ENCODE data around the gene SLC12A7.

DNA sequence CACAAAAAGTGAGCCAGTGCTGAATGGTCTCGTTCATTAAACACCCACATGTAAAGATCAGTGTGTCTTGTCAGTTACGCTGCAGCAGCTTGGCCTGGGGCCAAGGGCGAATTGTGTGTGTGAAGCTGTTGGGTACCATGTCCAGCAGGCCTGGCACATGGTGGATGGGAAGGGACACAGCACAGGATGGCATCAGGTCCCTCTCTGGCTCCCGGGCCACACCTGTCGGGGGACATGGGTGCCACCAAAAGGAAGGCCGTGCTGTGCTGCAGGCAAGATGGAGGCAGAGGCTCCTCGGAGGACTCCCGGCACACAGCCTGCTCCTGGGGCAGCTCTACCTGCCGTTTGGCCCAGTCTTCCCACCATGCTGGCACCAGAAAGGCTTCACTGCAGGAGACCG, 71.3 kb downstream of the SLC12A7 start:
- TF ChIP-seq, protein P1, sequence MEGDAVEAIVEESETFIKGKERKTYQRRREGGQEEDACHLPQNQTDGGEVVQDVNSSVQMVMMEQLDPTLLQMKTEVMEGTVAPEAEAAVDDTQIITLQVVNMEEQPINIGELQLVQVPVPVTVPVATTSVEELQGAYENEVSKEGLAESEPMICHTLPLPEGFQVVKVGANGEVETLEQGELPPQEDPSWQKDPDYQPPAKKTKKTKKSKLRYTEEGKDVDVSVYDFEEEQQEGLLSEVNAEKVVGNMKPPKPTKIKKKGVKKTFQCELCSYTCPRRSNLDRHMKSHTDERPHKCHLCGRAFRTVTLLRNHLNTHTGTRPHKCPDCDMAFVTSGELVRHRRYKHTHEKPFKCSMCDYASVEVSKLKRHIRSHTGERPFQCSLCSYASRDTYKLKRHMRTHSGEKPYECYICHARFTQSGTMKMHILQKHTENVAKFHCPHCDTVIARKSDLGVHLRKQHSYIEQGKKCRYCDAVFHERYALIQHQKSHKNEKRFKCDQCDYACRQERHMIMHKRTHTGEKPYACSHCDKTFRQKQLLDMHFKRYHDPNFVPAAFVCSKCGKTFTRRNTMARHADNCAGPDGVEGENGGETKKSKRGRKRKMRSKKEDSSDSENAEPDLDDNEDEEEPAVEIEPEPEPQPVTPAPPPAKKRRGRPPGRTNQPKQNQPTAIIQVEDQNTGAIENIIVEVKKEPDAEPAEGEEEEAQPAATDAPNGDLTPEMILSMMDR (IDR thresholded peaks at IDR 0.05), result no peak
- TF ChIP-seq POLR2A (IDR thresholded peaks at IDR 0.05), result no peak

All from thyroid gland (tissue), 4 donors.